Activated CD4-positive, alpha-beta T cell treated with anti-CD3 and anti-CD28 coated beads, Interleukin-10, Interleukin-2, amounts not matched to agents 100 ng/mL and 50 ng/mL, durations not matched to agents 16 hours and 8 hours (primary cell): ENCODE measurements around the gene FEZF2.

Source experiments
- DNase-seq: peaks from one replicate; pipeline ENCODE4 v3.0.0-alpha.2; 2020

Gene FEZF2

GRCh38 chr3:62373215-62373614, at the start of gene FEZF2:
FEZF2 (minus strand) TSS chr3:62373550; CDS start chr3:62372868, 682 bp downstream.
- DNase-seq = no peak

DNA sequence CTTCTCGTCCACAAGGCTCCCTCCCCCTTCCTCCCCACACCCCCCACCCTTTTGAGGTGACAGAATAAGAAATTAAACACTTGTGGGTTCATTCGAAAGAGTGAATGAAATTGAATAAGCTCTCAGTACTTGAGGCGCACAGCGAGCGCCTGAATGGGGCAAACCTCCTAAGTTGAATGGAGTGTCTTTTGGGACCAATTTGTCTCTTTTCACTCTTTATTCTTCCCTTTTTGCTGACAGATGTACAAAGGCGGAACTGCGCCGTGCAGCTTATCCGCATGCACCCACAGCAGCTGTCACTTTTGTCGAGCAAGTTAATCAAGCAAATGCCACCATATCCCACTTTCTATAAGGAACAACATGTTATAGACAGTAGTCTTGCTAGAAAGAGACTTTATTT, 47.9 kb upstream of the FEZF2 start:
- no peak for DNase-seq

GRCh38 chr3:62416144-62416543, 42.8 kb upstream of the FEZF2 start:
- DNase-seq = no peak

GRCh38 chr3:62415312-62415801, 42.0 kb upstream of the FEZF2 start:
- no peak for DNase-seq

- DNase-seq = no peak
Measured at GRCh38 chr3:62414786-62415185, 41.4 kb upstream of the FEZF2 start.

- no peak for DNase-seq
Measured at GRCh38 chr3:62413687-62414086, 40.3 kb upstream of the FEZF2 start.

DNA sequence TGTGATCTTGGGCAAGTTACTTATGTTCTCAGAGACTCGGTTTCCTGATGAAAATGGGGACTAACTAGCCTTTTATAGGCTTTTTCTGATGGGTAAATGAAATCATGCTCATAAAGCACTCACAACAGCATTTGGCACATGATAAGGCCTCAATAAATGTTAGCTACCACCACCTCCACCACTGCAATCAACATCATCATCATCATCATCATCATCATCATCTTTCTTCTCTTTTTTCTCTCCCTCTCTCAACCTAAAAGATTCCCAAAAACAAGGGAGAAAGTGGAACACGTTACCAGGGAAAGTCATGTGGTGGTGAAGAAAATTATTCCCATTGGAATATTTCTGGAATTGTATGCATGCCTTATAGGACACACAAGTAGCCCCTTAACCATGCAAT, 33.6 kb upstream of the FEZF2 start:
- no peak for DNase-seq

GRCh38 chr3:62405566-62405965, 32.2 kb upstream of the FEZF2 start:
- no peak for DNase-seq

GRCh38 chr3:62405135-62405534, 31.8 kb upstream of the FEZF2 start:
- DNase-seq = no peak

- no peak for DNase-seq
Measured at GRCh38 chr3:62404321-62404720, 31.0 kb upstream of the FEZF2 start.

DNA sequence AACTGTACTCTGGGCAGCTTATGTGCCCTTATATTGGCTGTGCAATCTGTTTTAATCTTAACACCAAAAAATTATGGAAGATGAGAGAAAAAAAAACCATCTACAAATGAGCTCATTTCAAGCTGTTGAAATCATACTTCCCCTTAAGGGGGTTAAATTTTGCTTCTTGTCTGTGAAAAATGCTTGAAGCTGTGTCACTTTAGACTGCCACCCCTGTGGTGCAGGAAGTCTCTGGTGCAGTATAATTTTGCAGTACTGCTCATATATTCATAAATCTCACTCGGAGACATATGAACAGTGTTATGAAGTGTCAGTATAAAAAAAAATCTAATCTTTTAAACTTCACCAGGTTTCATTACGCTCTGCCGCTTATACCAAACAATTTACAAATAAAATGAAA, 30.4 kb upstream of the FEZF2 start:
- no peak for DNase-seq

- DNase-seq = no peak
Measured at GRCh38 chr3:62392626-62393292, 19.4 kb upstream of the FEZF2 start.

DNA sequence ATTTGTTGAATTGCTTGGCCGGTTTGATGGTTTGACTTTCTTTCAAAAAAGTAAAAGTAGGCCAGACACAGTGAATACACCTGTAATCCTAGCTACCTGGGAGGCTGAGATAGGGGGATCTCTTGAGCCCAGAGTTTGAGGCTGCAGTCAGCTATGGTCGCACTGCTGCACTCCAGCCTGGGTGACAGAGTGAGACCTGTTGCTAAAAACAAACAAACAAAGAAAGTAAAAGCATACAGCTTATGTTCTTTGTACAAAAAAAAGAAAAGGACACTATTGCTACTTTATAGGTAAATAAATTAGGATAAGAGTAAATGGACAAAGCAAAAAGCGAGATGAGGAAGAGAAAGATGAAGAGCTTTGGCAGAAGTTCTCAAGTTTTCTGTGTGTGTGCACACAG, 13.9 kb upstream of the FEZF2 start:
- no peak for DNase-seq

- no peak for DNase-seq
Measured at GRCh38 chr3:62379321-62379798, 6.0 kb upstream of the FEZF2 start.

DNA sequence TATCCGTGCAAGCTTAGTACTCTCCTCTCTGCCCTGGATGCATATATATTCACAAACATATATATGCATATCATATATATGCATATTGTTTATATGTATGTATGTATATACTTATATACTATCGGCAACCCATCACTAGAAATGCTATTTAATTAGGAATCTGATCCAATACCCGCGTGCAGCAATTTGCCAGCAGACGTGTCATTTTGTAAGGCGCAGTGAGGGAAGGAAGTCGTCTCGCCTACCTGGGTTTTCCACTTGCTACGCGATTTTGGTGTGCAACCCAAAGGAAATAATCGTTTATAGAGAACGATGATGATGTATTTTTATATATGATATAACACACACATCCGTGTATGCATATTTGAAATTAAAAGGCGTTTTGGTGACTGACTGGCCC, 5.6 kb upstream of the FEZF2 start:
- no peak for DNase-seq

- DNase-seq = no peak
Measured at GRCh38 chr3:62378311-62378789, 5.0 kb upstream of the FEZF2 start.

DNA sequence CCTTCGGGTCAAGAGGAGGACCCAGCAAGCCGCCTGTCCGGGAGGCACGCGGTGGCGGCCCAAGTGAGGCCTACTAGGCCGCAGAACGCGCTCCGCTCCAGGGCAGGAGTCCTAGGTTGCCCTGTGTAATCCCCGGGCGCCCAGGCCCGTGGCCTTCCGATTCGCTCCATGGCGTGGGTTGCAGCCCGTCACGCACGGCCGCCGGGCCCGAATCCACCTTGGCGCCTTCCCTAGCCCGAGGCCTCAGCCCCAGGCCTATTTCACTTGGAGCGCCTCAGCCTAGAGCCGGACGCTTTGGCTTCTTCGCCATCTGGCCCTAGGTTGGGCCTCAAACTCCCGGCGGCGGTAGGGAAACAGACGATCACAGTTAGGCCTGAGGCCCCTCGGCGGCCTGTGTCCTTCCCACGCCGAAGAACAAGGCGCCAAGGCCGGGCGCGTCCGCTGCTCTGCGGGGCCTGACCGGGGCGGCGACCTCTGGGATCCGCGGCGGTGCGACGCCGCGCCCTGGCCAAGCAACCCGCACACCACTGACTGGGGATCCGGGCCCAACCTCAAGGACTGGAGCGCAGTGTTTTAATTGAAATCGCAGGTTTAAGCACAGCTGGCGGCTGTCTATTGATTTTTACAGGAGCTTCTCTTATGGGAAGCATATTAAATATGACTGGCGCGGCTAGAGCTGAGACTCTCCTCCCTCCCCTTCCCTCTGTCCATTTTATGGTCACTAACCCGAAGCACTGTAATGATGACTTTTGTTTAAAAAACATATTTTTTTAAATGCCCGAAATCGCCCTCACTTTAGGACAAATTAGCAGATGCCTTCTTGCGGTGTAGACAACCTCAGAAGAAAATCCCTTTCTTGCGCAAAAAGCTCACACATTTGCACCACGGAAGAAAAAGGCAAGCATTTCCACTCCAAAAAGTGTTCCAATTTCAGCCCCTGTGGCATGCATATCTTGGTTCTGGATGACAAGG, 3.8 kb upstream of the FEZF2 start:
- DNase-seq = no peak

DNA sequence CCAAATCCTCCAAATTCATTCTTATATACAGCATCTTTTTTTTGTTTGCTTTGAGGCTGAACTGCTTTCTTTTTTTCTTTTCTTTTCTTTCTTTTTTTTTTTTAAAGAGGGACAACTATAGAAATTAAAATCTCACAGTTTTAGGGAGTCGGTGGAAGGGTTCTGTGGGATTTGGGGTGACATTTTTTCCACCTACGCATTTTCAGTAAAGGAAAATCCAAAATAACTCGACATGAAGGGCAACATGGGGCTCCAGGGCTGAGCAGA, 3.0 kb upstream of the FEZF2 start:
- DNase-seq = no peak

- no peak for DNase-seq
Measured at GRCh38 chr3:62375655-62376453, 2.5 kb upstream of the FEZF2 start.

GRCh38 chr3:62374341-62375218, 1.2 kb upstream of the FEZF2 start:
- DNase-seq = no peak

DNA sequence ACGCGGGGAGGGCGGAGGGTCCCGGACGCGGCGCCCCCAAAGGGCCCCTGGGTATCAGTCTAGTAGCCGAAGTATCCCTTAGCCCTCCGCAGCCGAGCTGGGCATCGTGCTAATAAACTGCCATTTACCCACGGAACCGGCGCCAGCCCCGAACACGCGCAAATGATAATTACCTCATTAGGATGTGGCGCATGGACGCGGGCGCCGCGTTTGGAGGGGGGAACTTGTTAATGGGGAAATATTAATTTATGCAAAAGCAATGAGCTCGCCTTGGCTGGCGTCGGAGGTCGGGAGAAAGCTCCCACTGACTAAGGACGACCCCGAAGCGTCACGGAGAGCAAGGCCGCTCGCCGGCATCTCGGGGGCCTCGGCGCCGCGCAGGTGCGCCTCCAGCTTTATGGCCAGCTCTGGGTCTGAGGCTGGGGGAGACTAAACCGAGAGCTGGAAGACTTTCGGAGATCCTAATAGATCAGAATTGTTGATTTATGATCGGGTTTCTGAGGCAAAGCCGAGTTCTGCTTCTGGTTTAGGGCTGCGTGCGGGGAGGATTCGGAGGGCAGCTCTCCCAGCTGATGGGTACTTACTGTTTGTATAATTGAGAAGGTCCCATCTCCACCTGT, 474 bp upstream of the FEZF2 start:
- DNase-seq = no peak

- DNase-seq = no peak
Measured at GRCh38 chr3:62372621-62373041, 719 bp downstream of the FEZF2 start.
